ENCODE results near the gene CERS1.

DNA sequence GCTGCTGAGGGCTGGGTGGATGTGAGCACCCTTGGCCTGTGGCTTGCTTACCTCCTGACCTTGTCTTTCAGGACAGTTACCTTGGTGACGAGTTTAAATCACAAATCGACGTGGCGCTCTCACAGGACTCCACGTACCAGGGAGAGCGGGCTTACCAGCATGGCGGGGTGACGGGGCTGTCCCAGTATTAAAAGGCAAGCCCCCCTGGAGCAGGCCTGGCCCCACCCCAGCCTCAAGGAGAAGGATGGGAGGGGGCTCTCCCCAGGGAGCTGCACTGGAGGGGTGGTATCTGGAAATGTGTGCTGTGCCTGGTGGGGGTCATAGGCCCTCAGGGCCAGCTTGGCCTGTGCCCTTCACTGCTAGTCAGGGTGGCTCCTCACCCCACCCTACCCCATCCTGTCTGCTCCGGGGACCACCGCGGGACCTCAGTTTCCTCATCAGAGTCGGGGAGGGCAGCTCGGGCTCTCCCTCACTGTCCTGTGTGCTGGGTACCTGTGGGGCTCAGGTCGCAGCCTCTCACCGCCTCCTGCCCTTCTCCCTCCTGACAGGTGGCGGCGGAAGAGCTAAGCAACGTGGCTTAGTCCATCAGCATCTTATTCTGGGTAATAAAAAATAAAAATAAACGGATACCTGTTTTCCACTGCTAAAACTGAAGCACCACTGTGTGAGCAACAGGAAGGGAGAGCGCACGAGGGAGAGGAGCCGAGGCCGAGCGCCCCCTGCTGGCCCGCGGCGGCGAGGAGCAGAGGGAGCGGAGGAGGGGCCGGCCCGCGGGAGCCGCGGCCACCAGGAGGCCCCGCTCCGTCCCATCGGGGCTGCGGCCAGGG lies 29.8 kb downstream of the CERS1 start:
- TF ChIP-seq, protein P1, sequence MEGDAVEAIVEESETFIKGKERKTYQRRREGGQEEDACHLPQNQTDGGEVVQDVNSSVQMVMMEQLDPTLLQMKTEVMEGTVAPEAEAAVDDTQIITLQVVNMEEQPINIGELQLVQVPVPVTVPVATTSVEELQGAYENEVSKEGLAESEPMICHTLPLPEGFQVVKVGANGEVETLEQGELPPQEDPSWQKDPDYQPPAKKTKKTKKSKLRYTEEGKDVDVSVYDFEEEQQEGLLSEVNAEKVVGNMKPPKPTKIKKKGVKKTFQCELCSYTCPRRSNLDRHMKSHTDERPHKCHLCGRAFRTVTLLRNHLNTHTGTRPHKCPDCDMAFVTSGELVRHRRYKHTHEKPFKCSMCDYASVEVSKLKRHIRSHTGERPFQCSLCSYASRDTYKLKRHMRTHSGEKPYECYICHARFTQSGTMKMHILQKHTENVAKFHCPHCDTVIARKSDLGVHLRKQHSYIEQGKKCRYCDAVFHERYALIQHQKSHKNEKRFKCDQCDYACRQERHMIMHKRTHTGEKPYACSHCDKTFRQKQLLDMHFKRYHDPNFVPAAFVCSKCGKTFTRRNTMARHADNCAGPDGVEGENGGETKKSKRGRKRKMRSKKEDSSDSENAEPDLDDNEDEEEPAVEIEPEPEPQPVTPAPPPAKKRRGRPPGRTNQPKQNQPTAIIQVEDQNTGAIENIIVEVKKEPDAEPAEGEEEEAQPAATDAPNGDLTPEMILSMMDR (IDR thresholded peaks at IDR 0.05) = peak; percentile 94 to 95 (median 94)
- TF ChIP-seq POLR2A (IDR thresholded peaks at IDR 0.05) = no peak

Data from testis (tissue), 2 donors.